Fibroblast of peridontal ligament (primary cell): ENCODE data around the gene ACAA1.
"Not testable (repeated sequence)": the region's sequence is repeated elsewhere in the genome, so short reads cannot be mapped to it uniquely, and the experiment has no call there.

Source experiments
- DNase-seq: peaks from one replicate; pipeline ENCODE4 v3.0.0-alpha.2; 2010; ENCODE audit errors: extremely low read depth

The ACAA1 gene, protein sequence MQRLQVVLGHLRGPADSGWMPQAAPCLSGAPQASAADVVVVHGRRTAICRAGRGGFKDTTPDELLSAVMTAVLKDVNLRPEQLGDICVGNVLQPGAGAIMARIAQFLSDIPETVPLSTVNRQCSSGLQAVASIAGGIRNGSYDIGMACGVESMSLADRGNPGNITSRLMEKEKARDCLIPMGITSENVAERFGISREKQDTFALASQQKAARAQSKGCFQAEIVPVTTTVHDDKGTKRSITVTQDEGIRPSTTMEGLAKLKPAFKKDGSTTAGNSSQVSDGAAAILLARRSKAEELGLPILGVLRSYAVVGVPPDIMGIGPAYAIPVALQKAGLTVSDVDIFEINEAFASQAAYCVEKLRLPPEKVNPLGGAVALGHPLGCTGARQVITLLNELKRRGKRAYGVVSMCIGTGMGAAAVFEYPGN

DNA sequence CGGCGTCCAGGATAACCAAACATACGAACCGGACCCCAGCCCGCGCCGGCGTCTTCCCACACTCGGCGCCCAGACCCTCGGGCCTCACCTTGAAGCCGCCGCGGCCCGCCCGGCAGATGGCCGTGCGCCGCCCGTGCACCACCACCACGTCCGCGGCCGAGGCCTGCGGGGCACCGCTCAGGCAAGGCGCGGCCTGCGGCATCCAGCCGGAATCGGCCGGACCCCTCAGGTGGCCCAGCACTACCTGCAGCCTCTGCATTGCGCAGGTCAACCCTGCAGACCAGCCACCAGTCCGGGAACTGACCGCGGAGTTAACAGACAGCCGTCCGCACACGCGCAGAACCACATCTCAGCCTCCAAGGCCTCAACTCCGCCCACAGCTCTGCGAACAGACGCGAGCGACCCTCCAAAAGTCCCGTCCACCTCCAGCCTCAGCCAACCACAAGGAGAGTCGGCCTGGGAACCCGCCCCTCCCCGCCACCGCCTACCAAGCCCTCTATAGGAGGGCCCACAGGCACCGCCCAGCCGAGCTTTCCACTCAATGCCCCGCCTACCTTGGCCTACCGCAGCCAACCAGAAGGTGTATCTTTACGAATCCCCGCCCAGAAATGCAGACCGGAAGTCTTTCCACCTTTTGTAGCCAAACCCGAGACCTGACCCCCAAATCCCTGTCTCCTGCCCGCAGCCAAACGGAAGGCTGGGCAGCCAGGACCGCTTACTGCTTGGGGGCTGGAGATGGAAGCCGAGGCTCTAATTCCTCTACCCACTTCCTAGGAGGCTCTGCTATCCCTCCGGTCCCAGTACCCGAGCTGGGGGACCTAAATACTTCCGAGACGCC is at the start of gene ACAA1:
Gene ACAA1, minus strand, starts transcription at position 351 of the 838 bp plus-strand sequence. Its CDS starts 92 bp downstream, at position 259.
- DNase-seq, result peak; percentile 98

DNA sequence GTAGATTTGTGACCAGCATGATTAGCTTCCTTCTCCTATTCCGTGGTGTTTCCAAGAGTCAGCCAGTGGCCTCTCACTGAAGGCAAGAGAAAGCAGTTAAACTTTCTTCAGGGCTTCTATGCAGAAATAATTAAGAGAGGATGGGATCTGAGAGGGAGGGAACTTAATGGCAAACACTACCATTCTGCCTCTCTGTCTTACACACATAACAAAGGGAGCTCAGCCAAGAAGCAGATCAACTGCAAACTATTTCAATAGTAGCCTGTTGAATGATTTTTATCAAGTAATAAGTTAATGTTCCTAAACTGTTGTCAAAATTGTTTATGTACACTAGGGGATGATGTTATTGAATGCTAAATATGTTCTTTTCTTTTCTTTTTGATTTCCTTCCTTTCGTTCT is 40.3 kb upstream of the ACAA1 start:
- peak; percentile 32 for DNase-seq

DNA sequence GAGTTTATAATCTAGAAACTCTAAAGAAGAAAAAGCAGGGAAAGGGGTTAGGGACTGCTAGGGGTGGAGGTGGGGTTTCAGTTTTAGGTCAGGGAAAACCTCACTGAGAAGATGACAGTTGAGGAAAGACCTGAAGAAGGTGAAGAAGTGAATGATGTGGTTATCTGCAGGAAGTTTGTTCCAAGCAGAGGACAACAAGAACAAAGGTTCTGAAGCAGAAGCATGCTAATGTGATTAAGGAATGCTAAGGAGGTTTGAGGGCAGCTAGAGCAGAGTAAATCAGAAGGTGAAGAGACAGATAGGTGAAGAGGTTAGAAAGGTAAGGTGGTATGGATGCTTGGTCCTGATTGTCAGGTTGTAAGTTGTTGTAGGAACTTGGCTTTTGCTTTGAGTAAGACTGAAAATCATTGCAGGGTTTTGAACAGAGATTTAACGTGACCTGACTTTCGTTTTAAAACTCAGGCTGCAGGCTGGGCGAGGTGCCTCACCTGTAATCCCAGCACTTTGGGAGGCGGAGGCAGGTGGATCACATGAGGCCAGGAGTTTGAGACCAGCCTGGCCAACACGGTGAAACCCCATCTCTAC is 37.0 kb upstream of the ACAA1 start:
- DNase-seq, result no peak

GRCh38 chr3:38171622-38172021 is 34.7 kb upstream of the ACAA1 start:
- no peak for DNase-seq

DNA sequence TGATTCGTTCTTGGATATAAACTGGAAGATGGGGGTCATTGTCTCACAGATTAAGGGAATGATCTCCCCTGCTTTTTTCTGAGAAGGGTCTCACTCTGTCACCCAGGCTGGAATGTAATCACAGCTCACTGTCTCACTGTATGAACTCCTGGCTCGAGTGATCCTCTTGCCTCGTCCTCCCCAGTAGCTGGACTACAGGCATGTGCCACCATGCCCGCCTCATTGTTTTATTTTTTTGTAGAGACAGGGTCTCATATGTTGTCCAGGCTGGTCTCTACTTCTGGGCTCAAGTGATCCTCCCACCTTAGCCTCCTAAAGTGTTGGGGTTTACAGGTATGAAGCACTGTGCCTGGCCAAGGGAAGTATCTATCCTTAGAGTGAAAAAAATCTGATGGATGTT is 33.8 kb upstream of the ACAA1 start:
- no peak for DNase-seq

DNA sequence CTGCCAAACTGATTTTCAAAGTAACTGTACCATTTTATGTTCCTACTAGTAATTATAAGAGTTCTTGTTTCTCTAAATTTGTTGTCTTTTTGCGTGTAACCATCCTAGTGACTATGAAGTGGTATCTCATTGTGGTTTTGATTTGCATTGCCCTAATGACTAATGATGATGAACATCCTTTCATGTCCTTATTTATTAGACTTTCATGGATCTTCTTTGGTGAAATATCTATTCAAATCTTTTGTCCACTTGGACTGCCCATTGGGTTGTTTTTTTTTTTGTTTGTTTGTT is 32.0 kb upstream of the ACAA1 start:
- no peak for DNase-seq

GRCh38 chr3:38168151-38169026 is 31.5 kb upstream of the ACAA1 start:
- DNase-seq, result peak; percentile 77

DNA sequence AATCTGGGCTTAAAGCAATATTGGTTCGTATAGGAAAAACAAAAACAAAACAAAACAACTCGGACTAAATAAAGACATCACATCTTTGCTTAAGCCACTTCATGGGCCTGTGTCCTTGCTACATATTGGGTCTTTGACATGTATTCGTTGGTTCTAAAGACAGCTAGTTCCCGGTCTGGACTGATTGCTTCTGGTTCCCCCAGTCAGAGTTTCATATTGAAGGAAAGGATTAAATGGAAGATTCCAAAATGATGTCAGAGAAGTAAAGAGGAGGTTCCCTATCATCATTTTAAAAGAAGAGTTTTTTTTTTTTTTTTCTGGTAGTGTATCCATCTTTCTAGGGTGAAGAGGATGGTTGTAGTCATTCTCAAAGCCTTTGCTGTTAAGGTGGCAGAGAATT is 30.7 kb upstream of the ACAA1 start:
- no peak for DNase-seq

GRCh38 chr3:38165722-38166387 is 28.9 kb upstream of the ACAA1 start:
- DNase-seq, result peak; percentile 34

DNA sequence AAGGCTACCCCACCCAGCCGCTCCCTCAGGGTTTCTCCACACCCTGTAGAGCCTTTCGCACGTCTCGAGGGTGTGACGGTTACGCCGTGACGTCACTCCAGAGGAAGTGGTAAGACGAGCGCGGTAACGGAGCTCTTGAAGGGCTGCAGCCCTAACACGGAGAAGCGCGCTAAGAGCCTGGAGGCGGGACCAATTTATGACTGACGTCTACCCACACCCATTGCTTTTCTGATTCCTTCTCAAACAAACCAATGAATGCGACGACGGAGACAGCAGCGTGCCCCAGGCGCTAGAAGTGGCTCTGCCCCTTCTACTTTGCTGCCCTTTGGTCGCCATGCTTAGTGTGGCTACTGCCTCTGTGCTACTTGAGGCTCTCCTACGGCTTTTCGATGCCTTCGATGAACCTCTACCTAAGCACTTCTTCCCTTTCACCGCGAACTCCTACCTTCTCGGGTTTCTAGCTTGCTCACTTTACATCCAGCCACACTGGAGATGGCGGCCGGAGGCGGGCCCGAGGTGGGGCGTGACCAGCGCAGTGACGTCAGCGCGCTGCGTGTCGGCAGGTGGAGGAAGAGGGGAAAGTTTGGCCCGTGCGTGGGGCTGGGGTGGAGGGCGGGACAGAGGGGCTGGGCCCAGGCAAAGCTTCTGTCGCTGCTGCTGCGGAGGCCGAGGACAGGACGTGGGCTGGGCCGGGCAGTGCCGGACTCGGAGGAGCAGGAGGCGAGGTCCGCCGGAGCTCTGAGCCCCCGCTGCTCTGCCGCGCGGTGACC is 28.2 kb upstream of the ACAA1 start, which contains the start of gene OXSR1:
Gene OXSR1, plus strand, starts transcription at position 586 of the 770 bp plus-strand sequence. CDS start 340 bp downstream, outside the sequence.
- DNase-seq, result peak; percentile 100

- no peak for DNase-seq
Measured at GRCh38 chr3:38164643-38164951, 27.7 kb upstream of the ACAA1 start.

- no peak for DNase-seq
Measured at GRCh38 chr3:38163841-38164642, 27.1 kb upstream of the ACAA1 start.

- no peak for DNase-seq
Measured at GRCh38 chr3:38163117-38163840, 26.4 kb upstream of the ACAA1 start.

GRCh38 chr3:38160704-38161103 is 23.8 kb upstream of the ACAA1 start:
- DNase-seq, result not testable (repeated sequence)

DNA sequence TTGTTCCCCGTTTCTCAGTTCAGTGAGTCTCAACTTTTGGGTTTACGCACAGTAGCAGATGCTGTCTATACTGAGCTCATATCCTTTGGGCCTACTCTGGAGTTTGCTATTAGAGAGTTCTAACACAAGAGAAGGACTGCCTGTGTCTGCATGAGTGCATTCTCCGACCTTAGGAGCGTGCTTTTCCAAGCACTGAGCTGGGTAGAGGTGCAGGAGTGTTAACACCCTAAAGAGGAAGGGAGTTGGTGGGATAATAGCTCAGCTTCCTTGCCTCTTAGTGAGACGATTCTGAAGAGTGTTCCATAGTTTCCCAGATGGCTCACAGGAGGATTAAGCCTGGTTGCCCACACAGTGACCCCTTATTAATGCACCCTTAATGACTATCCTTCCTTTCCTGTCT is 21.5 kb upstream of the ACAA1 start:
- no peak for DNase-seq

DNA sequence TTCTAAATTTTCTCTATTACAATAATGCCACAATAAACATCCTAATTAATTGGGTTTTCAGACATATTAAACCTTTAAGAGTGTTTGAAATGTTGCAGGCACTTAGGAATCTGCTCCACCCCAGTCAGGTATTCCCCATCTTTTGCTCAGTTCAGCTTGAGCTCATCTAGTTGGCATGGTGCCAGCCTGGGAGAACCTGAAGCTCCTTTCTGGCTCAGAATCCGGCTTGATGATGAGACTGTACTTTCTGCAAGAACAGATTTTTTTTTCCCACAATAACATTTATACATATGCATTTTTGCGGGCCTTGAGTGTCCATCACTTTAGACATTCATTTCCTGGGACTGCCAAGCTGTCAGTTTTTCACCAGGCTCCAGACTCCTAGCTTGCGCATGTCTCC is 20.7 kb upstream of the ACAA1 start:
- no peak for DNase-seq

- no peak for DNase-seq
Measured at GRCh38 chr3:38157117-38157516, 20.2 kb upstream of the ACAA1 start.

DNA sequence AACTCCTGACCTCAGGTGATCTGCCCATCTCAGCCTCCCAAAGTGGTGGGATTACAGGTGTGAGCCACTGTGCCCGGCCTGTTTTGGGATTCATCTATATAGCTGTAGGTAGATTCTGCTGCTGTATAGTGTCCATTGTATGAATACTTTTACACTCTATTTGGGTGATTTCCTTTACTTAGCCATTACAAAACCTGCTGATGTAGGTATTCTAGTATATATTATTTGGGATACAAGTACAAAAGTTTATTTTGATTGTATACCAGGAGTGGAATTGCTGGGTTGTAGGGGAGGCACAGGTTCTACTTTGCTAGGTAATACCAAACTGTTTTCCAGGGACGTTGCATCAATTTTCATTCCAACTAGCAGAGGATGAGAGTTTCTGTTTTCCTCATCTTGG is 18.9 kb upstream of the ACAA1 start:
- no peak for DNase-seq
